ENCODE data around the gene KPNB1.
A peak's percentile ranks its signal among the peaks of the same experiment; 100 is the strongest.

The KPNB1 gene

GRCh38 chr17:47730681-47731080 lies 81.0 kb downstream of the KPNB1 start:
- no peak for TF ChIP-seq FOXM1 (IDR thresholded peaks at IDR 0.05; ENCODE audit: borderline replicate concordance, low read depth)
- no peak for TF ChIP-seq TAF1 (IDR thresholded peaks at IDR 0.05; ENCODE audit: low read depth)
- TF ChIP-seq ZBTB7A (IDR thresholded peaks at IDR 0.05; ENCODE audit: low read depth) = no peak
- TF ChIP-seq NFIC (IDR thresholded peaks at IDR 0.05) = no peak
- TF ChIP-seq TEAD4 (IDR thresholded peaks at IDR 0.05) = no peak
- no peak for TF ChIP-seq MAX (IDR thresholded peaks at IDR 0.05)

- no peak for TF ChIP-seq RAD21 (IDR thresholded peaks at IDR 0.05; ENCODE audit: low read depth)
- no peak for TF ChIP-seq USF1 (IDR thresholded peaks at IDR 0.05)
- TF ChIP-seq ZBTB7A (IDR thresholded peaks at IDR 0.05; ENCODE audit: low read depth) = no peak
- no peak for TF ChIP-seq YY1 (IDR thresholded peaks at IDR 0.05; ENCODE audit: low read depth)
- TF ChIP-seq EP300 (IDR thresholded peaks at IDR 0.05; ENCODE audit: borderline replicate concordance) = no peak
Measured at GRCh38 chr17:47731396-47731795, 81.7 kb downstream of the KPNB1 start.

GRCh38 chr17:47732399-47733046 lies 82.8 kb downstream of the KPNB1 start:
- TF ChIP-seq TEAD4 (IDR thresholded peaks at IDR 0.05) (no peak), TAF1 (IDR thresholded peaks at IDR 0.05; ENCODE audit: low read depth) (no peak), REST (IDR thresholded peaks at IDR 0.05; ENCODE audit: low read depth) (no peak)

GRCh38 chr17:47733047-47733673 lies 83.4 kb downstream of the KPNB1 start, which contains the start of gene TBX21:
TSS of gene TBX21 (plus strand) at chr17:47733236. CDS start at chr17:47733455, 219 bp downstream.
- TF ChIP-seq RAD21 (IDR thresholded peaks at IDR 0.05; ENCODE audit: low read depth) = 0 out of 2 replicates have a peak, but pooled peaks have one; percentile 3
- no peak for TF ChIP-seq USF1 (IDR thresholded peaks at IDR 0.05)

GRCh38 chr17:47733674-47734410 lies 84.1 kb downstream of the KPNB1 start:
- no peak for TF ChIP-seq USF1 (IDR thresholded peaks at IDR 0.05)
- TF ChIP-seq TCF12 (IDR thresholded peaks at IDR 0.05; ENCODE audit: low read depth) = no peak

GRCh38 chr17:47735139-47735464 lies 85.4 kb downstream of the KPNB1 start:
- TF ChIP-seq CREB1 (IDR thresholded peaks at IDR 0.05; ENCODE audit: low read depth) = no peak
- TF ChIP-seq RAD21 (IDR thresholded peaks at IDR 0.05; ENCODE audit: low read depth) = no peak
- TF ChIP-seq MAX (IDR thresholded peaks at IDR 0.05) = no peak
- no peak for TF ChIP-seq EP300 (IDR thresholded peaks at IDR 0.05; ENCODE audit: borderline replicate concordance)
- no peak for TF ChIP-seq EGR1 (IDR thresholded peaks at IDR 0.05)
- no peak for TF ChIP-seq TAF1 (IDR thresholded peaks at IDR 0.05; ENCODE audit: low read depth)
- TF ChIP-seq NFIC (IDR thresholded peaks at IDR 0.05) = no peak
- TF ChIP-seq CEBPB (IDR thresholded peaks at IDR 0.05) = no peak
- TF ChIP-seq REST (IDR thresholded peaks at IDR 0.05; ENCODE audit: low read depth) = no peak
- no peak for TF ChIP-seq YY1 (IDR thresholded peaks at IDR 0.05; ENCODE audit: low read depth)
- no peak for TF ChIP-seq USF1 (IDR thresholded peaks at IDR 0.05)
- TF ChIP-seq FOXM1 (IDR thresholded peaks at IDR 0.05; ENCODE audit: borderline replicate concordance, low read depth) = no peak
- no peak for TF ChIP-seq TCF12 (IDR thresholded peaks at IDR 0.05; ENCODE audit: low read depth)
- no peak for TF ChIP-seq TEAD4 (IDR thresholded peaks at IDR 0.05)
- no peak for TF ChIP-seq ZBTB7A (IDR thresholded peaks at IDR 0.05; ENCODE audit: low read depth)

Data from Ishikawa (cell line).